ENCODE results near the gene ZNF487.

GRCh38 chr10:43411536-43411935 lies 25.4 kb upstream of the ZNF487 start:
- TF ChIP-seq CTCF (IDR thresholded peaks at IDR 0.05) (no peak), ZFX (IDR thresholded peaks at IDR 0.05; ENCODE audit: borderline replicate concordance) (no peak)

Measured in 22Rv1 (cell line).